ENCODE results near the gene TBCE. TPM values are rescaled to one million over a fixed set of nuclear protein-coding genes. Genes with fewer than 3 reads are reported as not detected.

The TBCE gene
- polyA plus RNA-seq, 1 experiment = 16.0 TPM

- H3K36me3 ChIP-seq (ENCODE audit: control insufficient read depth, insufficient read depth, low read length) = no peaks in the 10 kb centered on the region
- CTCF ChIA-PET = interaction anchor here (0.7 to 4.5 kb wide), 5 partner anchors 11 to 88 kb away, joined by 3 to 21 read pairs (median 5); no protein-coding TSS in a partner anchor
- H3K27me3 ChIP-seq (ENCODE audit: control insufficient read depth, insufficient read depth, low read length) = no peaks in the 10 kb centered on the region
- POLR2A ChIA-PET = interaction anchor here (0.6 to 1.0 kb wide), 4 partner anchors 14 to 346 kb away, joined by 3 to 12 read pairs (median 6); no protein-coding TSS in a partner anchor
- peak within 1 kb of the TSS; percentile 94 for H3K4me3 ChIP-seq (ENCODE audit: low read depth, low read length)
- DNase-seq (ENCODE audit: low read depth) = peak; percentile 99
- TF ChIP-seq CTCF (IDR thresholded peaks at IDR 0.05; ENCODE audit: insufficient read depth, low read depth, low read length) = 0 out of 2 replicates have a peak, but pooled peaks have one; percentile 4
Observed at GRCh38 chr1:235328271-235329138, 38.7 kb upstream of the TBCE start, which contains the start of gene GGPS1. TSS of gene GGPS1 (plus strand) at chr1:235328570. CDS start at chr1:235335265, 6,695 bp downstream.

- CTCF ChIA-PET = interaction anchor here (0.6 to 4.5 kb wide), 6 partner anchors 10 to 130 kb away, joined by 3 to 21 read pairs (median 5); no protein-coding TSS in a partner anchor
- no peaks in the 10 kb centered on the region for H3K36me3 ChIP-seq (ENCODE audit: control insufficient read depth, insufficient read depth, low read length)
- no peaks in the 10 kb centered on the region for H3K27me3 ChIP-seq (ENCODE audit: control insufficient read depth, insufficient read depth, low read length)
- POLR2A ChIA-PET = interaction anchor here (1.0 kb wide), 1 partner anchor 15 kb away, joined by 3 read pairs; no protein-coding TSS in a partner anchor
- no peak for DNase-seq (ENCODE audit: low read depth)
- H3K4me3 ChIP-seq (ENCODE audit: low read depth, low read length) = peak overlapping the region; percentile 66
- no peak for TF ChIP-seq CTCF (IDR thresholded peaks at IDR 0.05; ENCODE audit: insufficient read depth, low read depth, low read length)
Observed at GRCh38 chr1:235329139-235329902, 37.9 kb upstream of the TBCE start.

- Histone ChIP-seq H3K4me3 (ENCODE audit: low read depth, low read length) (no peak overlapping the region), H3K36me3 (ENCODE audit: control insufficient read depth, insufficient read depth, low read length) (no peaks in the 10 kb centered on the region), H3K27me3 (ENCODE audit: control insufficient read depth, insufficient read depth, low read length) (no peaks in the 10 kb centered on the region)
- CTCF ChIA-PET = interaction anchor here (1.4 to 4.5 kb wide), 3 partner anchors 8 to 85 kb away, joined by 3 to 21 read pairs (median 14); no protein-coding TSS in a partner anchor
- DNase-seq (ENCODE audit: low read depth) = no peak
- POLR2A ChIA-PET = no interaction called here
- no peak for TF ChIP-seq CTCF (IDR thresholded peaks at IDR 0.05; ENCODE audit: insufficient read depth, low read depth, low read length)
Observed at GRCh38 chr1:235330918-235331285, 36.3 kb upstream of the TBCE start.

- no peak for TF ChIP-seq CTCF (IDR thresholded peaks at IDR 0.05; ENCODE audit: insufficient read depth, low read depth, low read length)
- H3K36me3 ChIP-seq (ENCODE audit: control insufficient read depth, insufficient read depth, low read length) = no peaks in the 10 kb centered on the region
- no peak for DNase-seq (ENCODE audit: low read depth)
- ChIA-PET CTCF (interaction anchor here (1.4 to 4.5 kb wide), 3 partner anchors 8 to 85 kb away, joined by 3 to 21 read pairs (median 14); no protein-coding TSS in a partner anchor), POLR2A (no interaction called here)
- no peaks in the 10 kb centered on the region for H3K27me3 ChIP-seq (ENCODE audit: control insufficient read depth, insufficient read depth, low read length)
- H3K4me3 ChIP-seq (ENCODE audit: low read depth, low read length) = no peak overlapping the region
Observed at GRCh38 chr1:235331401-235331800, 35.8 kb upstream of the TBCE start.

Measured in BJ (cell line).